Stomach (tissue), 9 donors: ENCODE data around the gene SMOC2. TPM values are rescaled to one million over a fixed set of nuclear protein-coding genes. Genes with fewer than 3 reads are reported as not detected.
A peak's percentile ranks its signal among the peaks of the same experiment; 100 is the strongest.

ENCODE experiments used
- DNase-seq, 2 donors: peaks; one replicate each; pipeline versions ENCODE4 v3.0.0 to v3.0.0-alpha.2; 2013 to 2019
- H3K27ac ChIP-seq, 5 donors: fragments of 200-600 bp in 4 of 5; sonication (generic) in 4 of 5; one replicate each; pipeline ENCODE4 v1.5.1; 2013 to 2019; ENCODE audit warnings: mild to moderate bottlenecking in 1 of 5, moderate library complexity in 1 of 5
- H3K27me3 ChIP-seq, 3 donors: fragments of 200-600 bp; sonication (generic); one replicate each; pipeline ENCODE4 v1.5.1; 2017 to 2019; ENCODE audit warnings: mixed run types in 1 of 3
- H3K36me3 ChIP-seq, 4 donors: fragments of 200-600 bp; sonication (generic); 1 replicate in 3 of 4; 2 replicates in 1 of 4; pipeline ENCODE4 v1.5.1; 2016 to 2019
- H3K4me1 ChIP-seq, 4 donors: fragments of 200-600 bp; sonication (generic); one replicate each; pipeline ENCODE4 v1.5.1; 2016 to 2019
- H3K4me3 ChIP-seq, 4 donors: fragments of 200-600 bp; sonication (generic) in 3 of 4; one replicate each; pipeline ENCODE4 v1.5.1; 2016 to 2019; ENCODE audit warnings: mild to moderate bottlenecking in 1 of 4
- H3K9me3 ChIP-seq, 4 donors: fragments of 200-600 bp; sonication (generic); one replicate each; pipeline ENCODE4 v1.5.1; 2016 to 2019
- EP300 ChIP-seq: sonication (generic); formaldehyde crosslinking; IDR thresholded peaks from one replicate; pipeline ENCODE4 v1.6.1; 2017; ENCODE audit warnings: antibody characterized with exemption
- POLR2A ChIP-seq, 4 donors: fragments of 450-650 bp; IDR thresholded peaks; one replicate each; pipeline ENCODE4 v1.6.1; 2016; ENCODE audit warnings: antibody characterized with exemption in 4 of 4, control low read depth in 2 of 4, mild to moderate bottlenecking in 1 of 4, moderate library complexity in 1 of 4
- POLR2AphosphoS5 ChIP-seq, 3 donors: sonication (generic); formaldehyde crosslinking; IDR thresholded peaks; one replicate each; pipeline ENCODE4 v1.6.1; 2016; ENCODE audit warnings: antibody characterized with exemption in 3 of 3
- WGBS, 5 donors: extraction: QIAGEN DNeasy Blood & Tissue Kit in 3 of 5; methylation state at CpG; one replicate each; pipeline versions ENCODE4 v1.1.5 to v1.1.7; 2013 to 2018; 5-methylcytosine and 5-hydroxymethylcytosine counted together
- intact Hi-C: fragments of 100-400 bp; cut with DNase I; formaldehyde crosslinking; loops from one replicate; pipeline ENCODE4 v1.15.1; 2023; ENCODE audit warnings: low total_unique reads
- polyA plus RNA-seq, 3 donors: library from polyadenylated mRNA; stranded (reverse); fragments of 200-250 nt; gene quantifications; one replicate each; pipeline ENCODE4 v1.2.3, GENCODE V29; 2013
- total RNA-seq, 5 donors: library from RNA; depleted of rRNA; stranded (reverse); fragments of >200 nt; gene quantifications; one replicate each; pipeline versions ENCODE4 v1.1.0 to v1.2.3, GENCODE V29; 2014 to 2016
- TF ChIP-seq, protein P1 (sequence below), 7 experiments: fragments of 450-650 bp in 4 of 7; fragments of 200-600 bp in 3 of 7; sonication (generic) in 3 of 7; IDR thresholded peaks; one replicate each; pipeline ENCODE4 v1.5.1; 2016 to 2019; ENCODE audit warnings: antibody characterized with exemption in 7 of 7, control low read depth in 2 of 7, mild to moderate bottlenecking in 1 of 7
- donor health status: healthy with polysubstance abuse.
- donor health status: Bipolar disorder and iron deficiency.
- donor health status: healthy.

SMOC2 gene
- total and polyA plus RNA-seq, 8 donors = 7.9 to 520 (median 76.9) TPM

DNA sequence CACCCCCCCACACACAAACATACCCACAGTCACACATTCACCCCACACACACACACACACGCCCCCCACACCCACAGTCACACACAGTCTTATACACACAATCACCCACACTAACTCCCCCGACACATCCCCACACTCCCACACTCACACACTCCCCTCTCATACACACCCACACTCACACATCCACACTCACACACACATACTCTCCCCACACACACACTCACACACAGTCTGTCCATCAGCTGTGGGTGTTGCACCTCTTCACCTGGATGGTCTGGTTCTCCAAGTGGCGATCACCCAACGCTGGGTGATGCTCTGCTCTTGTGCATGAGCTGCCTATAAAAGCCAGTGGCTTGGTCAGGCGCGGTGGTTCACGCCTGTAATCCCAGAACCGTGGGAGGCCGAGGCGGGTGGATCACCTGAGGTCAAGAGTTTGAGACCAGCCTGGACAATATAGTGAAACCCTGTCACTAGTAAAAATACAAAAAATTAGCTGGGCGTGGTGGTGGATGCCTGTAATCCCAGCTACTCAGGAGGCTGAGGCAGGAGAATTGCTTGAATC lies 158.9 kb downstream of the SMOC2 start:
- DNase-seq = no peak
- H3K9me3 ChIP-seq = no peaks in the 10 kb centered on the region
- H3K4me3 ChIP-seq = no peak overlapping the region
- H3K36me3 ChIP-seq = peaks cover 0 to 15% (median 6%) of the 10 kb centered on the region in 4 donors
- no peaks in the 10 kb centered on the region for H3K27me3 ChIP-seq
- no peak for TF ChIP-seq EP300
- no peak for TF ChIP-seq POLR2AphosphoS5 (IDR thresholded peaks at IDR 0.05)
- TF ChIP-seq, protein P1, sequence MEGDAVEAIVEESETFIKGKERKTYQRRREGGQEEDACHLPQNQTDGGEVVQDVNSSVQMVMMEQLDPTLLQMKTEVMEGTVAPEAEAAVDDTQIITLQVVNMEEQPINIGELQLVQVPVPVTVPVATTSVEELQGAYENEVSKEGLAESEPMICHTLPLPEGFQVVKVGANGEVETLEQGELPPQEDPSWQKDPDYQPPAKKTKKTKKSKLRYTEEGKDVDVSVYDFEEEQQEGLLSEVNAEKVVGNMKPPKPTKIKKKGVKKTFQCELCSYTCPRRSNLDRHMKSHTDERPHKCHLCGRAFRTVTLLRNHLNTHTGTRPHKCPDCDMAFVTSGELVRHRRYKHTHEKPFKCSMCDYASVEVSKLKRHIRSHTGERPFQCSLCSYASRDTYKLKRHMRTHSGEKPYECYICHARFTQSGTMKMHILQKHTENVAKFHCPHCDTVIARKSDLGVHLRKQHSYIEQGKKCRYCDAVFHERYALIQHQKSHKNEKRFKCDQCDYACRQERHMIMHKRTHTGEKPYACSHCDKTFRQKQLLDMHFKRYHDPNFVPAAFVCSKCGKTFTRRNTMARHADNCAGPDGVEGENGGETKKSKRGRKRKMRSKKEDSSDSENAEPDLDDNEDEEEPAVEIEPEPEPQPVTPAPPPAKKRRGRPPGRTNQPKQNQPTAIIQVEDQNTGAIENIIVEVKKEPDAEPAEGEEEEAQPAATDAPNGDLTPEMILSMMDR (IDR thresholded peaks at IDR 0.05) = no peak
- TF ChIP-seq POLR2A (IDR thresholded peaks at IDR 0.05) = no peak
- WGBS, 5 donors = 87 to 96% (median 95%) methylated on average over 11 of the region's 11 CpGs
- no peaks in the 10 kb centered on the region for H3K4me1 ChIP-seq
- H3K27ac ChIP-seq = no peak overlapping the region
- intact Hi-C loops = no loop called here

DNA sequence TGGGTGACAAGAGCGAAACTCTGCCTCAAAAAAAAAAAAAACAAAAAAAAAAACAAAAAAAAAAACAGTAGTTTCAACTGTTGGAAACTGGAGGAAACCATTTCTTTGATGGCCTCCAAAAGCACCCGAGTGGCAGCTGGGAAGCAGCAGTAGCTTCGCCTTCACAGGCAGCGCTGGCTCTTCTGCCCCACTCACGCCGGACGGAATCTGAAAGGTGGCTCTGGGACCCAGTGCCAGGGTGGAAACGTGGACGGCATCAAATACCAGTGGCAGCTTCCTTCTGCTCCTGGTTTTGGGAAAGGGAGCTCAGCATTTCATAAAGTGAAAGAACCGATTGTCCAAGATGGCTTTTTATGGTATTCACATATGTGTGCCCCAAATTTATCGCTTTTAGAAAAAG lies 159.4 kb downstream of the SMOC2 start:
- no peaks in the 10 kb centered on the region for H3K4me1 ChIP-seq
- TF ChIP-seq EP300 (no peak), POLR2AphosphoS5 (IDR thresholded peaks at IDR 0.05) (no peak), POLR2A (IDR thresholded peaks at IDR 0.05) (no peak)
- TF ChIP-seq, protein P1 (IDR thresholded peaks at IDR 0.05) = no peak
- 92 to 96% (median 96%) methylated on average over 10 to 11 of the region's 11 CpGs for WGBS, 5 donors
- peaks cover 0 to 15% (median 6%) of the 10 kb centered on the region in 4 donors for H3K36me3 ChIP-seq
- no peaks in the 10 kb centered on the region for H3K9me3 ChIP-seq
- peak overlapping the region in 3 of 5 donors; percentile 54 to 63 (median 58) for H3K27ac ChIP-seq
- no peaks in the 10 kb centered on the region for H3K27me3 ChIP-seq
- intact Hi-C loops = no loop called here
- DNase-seq = no peak
- H3K4me3 ChIP-seq = no peak overlapping the region

DNA sequence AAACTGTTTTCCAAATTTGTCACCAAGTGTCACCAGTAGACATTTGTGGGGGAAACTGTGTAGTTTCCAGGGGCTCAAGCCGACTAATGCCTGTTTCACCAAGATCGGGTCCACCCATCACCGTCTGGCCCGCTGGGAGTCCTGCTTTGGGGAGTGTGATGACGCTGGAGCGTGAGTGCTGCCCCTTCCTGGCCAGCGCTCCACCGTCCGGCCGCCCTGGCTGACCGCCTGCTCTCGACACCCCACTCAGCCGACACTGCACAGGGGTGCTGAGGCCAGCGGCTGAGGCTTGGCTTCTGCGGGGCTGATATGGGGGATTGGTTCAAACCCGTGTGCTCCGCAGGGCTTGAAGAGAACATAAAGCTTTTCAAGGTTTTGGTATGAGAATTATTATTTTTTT lies 160.1 kb downstream of the SMOC2 start:
- H3K27me3 ChIP-seq = no peaks in the 10 kb centered on the region
- H3K4me1 ChIP-seq = peaks cover 0 to 5% (median 0%) of the 10 kb centered on the region in 4 donors
- TF ChIP-seq EP300 (no peak), POLR2AphosphoS5 (IDR thresholded peaks at IDR 0.05) (no peak), POLR2A (IDR thresholded peaks at IDR 0.05) (no peak)
- TF ChIP-seq, protein P1 (IDR thresholded peaks at IDR 0.05) = no peak
- intact Hi-C loops = no loop called here
- no peak overlapping the region for H3K4me3 ChIP-seq
- DNase-seq = no peak
- H3K27ac ChIP-seq = peak overlapping the region in 3 of 5 donors; percentile 54 to 63 (median 58)
- no peaks in the 10 kb centered on the region for H3K9me3 ChIP-seq
- 81 to 94% (median 90%) methylated on average over 17 of the region's 17 CpGs for WGBS, 5 donors
- peaks cover 0 to 15% (median 6%) of the 10 kb centered on the region in 4 donors for H3K36me3 ChIP-seq

DNA sequence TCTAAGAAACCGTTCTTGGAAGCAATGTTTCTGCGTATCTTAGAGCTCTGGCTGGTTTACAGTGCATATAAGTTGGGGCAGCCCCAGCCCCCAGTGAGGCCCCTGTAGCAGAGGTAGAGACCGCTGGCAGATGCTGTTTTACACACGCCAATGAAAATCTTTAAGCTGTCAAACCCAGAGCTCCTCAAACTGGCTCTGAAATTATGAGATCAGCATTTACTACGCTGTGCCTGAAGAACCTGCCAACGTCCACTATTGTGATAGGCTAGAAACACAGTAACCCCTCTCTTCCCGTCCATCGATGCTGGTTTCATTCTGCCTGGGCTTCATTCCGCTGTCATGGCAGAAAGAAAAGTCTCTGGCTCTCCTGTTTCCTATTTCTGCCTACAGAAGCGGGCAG lies 160.6 kb downstream of the SMOC2 start:
- WGBS, 5 donors = 73 to 82% (median 79%) methylated on average over 10 of the region's 10 CpGs
- no peaks in the 10 kb centered on the region for H3K27me3 ChIP-seq
- TF ChIP-seq POLR2A (IDR thresholded peaks at IDR 0.05) = no peak
- no peak for TF ChIP-seq EP300
- no peak for TF ChIP-seq POLR2AphosphoS5 (IDR thresholded peaks at IDR 0.05)
- TF ChIP-seq, protein P1 (IDR thresholded peaks at IDR 0.05) = no peak
- H3K4me1 ChIP-seq = peaks cover 0 to 8% (median 0%) of the 10 kb centered on the region in 4 donors
- intact Hi-C loops = no loop called here
- peak overlapping the region in 3 of 5 donors; percentile 54 to 63 (median 58) for H3K27ac ChIP-seq
- no peak overlapping the region for H3K4me3 ChIP-seq
- no peaks in the 10 kb centered on the region for H3K9me3 ChIP-seq
- H3K36me3 ChIP-seq = peaks cover 0 to 15% (median 6%) of the 10 kb centered on the region in 4 donors
- DNase-seq = peak in 1 of 2 donors; percentile 49
